DND-41 (cell line): ENCODE measurements around the gene CSAD.

Source experiments
- CTCF ChIP-seq: IDR thresholded peaks from 2 replicates; pipeline ENCODE4 v1.5.1; 2012; ENCODE audit warnings: borderline replicate concordance, low read length, moderate library complexity, mild to moderate bottlenecking; ENCODE audit not compliant: poor library complexity, severe bottlenecking; ENCODE audit errors: extremely low read depth
- EZH2 ChIP-seq: IDR thresholded peaks from 3 replicates; pipeline ENCODE4 v1.6.1; 2012; ENCODE audit warnings: borderline replicate concordance, low read depth, mild to moderate bottlenecking, moderate library complexity, low read length, inconsistent platforms; ENCODE audit not compliant: severe bottlenecking

- no peak for TF ChIP-seq CTCF
- TF ChIP-seq EZH2 = no peak
These were observed 19.4 kb upstream of the CSAD start for GRCh38 chr12:53200107-53200457.
